HepG2 (cell line): ENCODE results near the gene CARS2. TPM values are rescaled to one million over a fixed set of nuclear protein-coding genes. Genes with fewer than 3 reads are reported as not detected.

Experiments used
- BATF2 ChIP-seq: sonication (generic); formaldehyde crosslinking; IDR thresholded peaks from 2 replicates; pipeline ENCODE4 v1.8.0; 2022; ENCODE audit warnings: mild to moderate bottlenecking, missing genetic modification reagents, moderate library complexity
- HCFC1 ChIP-seq: fragments of 150-350 bp; IDR thresholded peaks from 2 replicates; pipeline ENCODE4 v1.6.1; 2014; ENCODE audit warnings: low read depth, low read length
- HNF4G ChIP-seq, 2 experiments: sonication (generic) in 1 of 2; formaldehyde crosslinking in 1 of 2; IDR thresholded peaks; 2 replicates each; pipeline versions ENCODE4 v1.4.0 to v1.6.1; 2011 to 2020; ENCODE audit warnings: borderline replicate concordance in 2 of 2, low read depth in 2 of 2, mild to moderate bottlenecking in 2 of 2, low read length in 1 of 2, missing genetic modification reagents in 1 of 2, moderate library complexity in 1 of 2
- KAT7 ChIP-seq: IDR thresholded peaks from 2 replicates; pipeline ENCODE4 v1.6.1; 2018; ENCODE audit warnings: borderline replicate concordance, missing compliant biosample characterization
- KMT2A ChIP-seq: sonication (generic); formaldehyde crosslinking; IDR thresholded peaks from 2 replicates; pipeline ENCODE4 v1.4.0; 2020; ENCODE audit warnings: missing genetic modification reagents
- NR2C2 ChIP-seq: sonication (generic); formaldehyde crosslinking; IDR thresholded peaks from 2 replicates; pipeline ENCODE4 v1.4.0; 2020; ENCODE audit warnings: missing genetic modification reagents, mild to moderate bottlenecking, moderate library complexity, borderline replicate concordance
- PHB2 ChIP-seq: fragments of 450-650 bp; IDR thresholded peaks from 2 replicates; pipeline ENCODE4 v1.6.1; 2018; ENCODE audit not compliant: partially characterized antibody
- PHF8 ChIP-seq: sonication (generic); formaldehyde crosslinking; IDR thresholded peaks from 2 replicates; pipeline ENCODE4 v1.5.0; 2020; ENCODE audit warnings: missing genetic modification reagents
- RARA ChIP-seq: IDR thresholded peaks from 2 replicates; pipeline ENCODE4 v1.6.1; 2016; ENCODE audit warnings: missing genetic modification reagents, missing compliant biosample characterization
- SIX4 ChIP-seq: sonication (generic); formaldehyde crosslinking; IDR thresholded peaks from 2 replicates; pipeline ENCODE4 v1.4.0; 2020; ENCODE audit warnings: missing genetic modification reagents
- SP4 ChIP-seq: sonication (generic); formaldehyde crosslinking; IDR thresholded peaks from 2 replicates; pipeline ENCODE4 v1.8.1; 2023; ENCODE audit warnings: mild to moderate bottlenecking, missing genetic modification reagents
- TERF1 ChIP-seq: sonication (generic); formaldehyde crosslinking; IDR thresholded peaks from 2 replicates; pipeline ENCODE4 v1.8.0; 2022; ENCODE audit warnings: mild to moderate bottlenecking, missing genetic modification reagents, moderate library complexity
- ZFP1 ChIP-seq: IDR thresholded peaks from 2 replicates; pipeline ENCODE4 v1.6.1; 2016
- ZGPAT ChIP-seq: IDR thresholded peaks from 2 replicates; pipeline ENCODE4 v1.6.1; 2016; ENCODE audit warnings: mild to moderate bottlenecking
- ZNF275 ChIP-seq: sonication (generic); formaldehyde crosslinking; IDR thresholded peaks from 2 replicates; pipeline ENCODE4 v1.8.0; 2022; ENCODE audit warnings: missing genetic modification reagents, mild to moderate bottlenecking, inconsistent platforms, borderline replicate concordance
- ZNF547 ChIP-seq: sonication (generic); formaldehyde crosslinking; IDR thresholded peaks from 2 replicates; pipeline ENCODE4 v1.5.1; 2020; ENCODE audit warnings: mild to moderate bottlenecking, missing genetic modification reagents
- ZNF609 ChIP-seq: sonication (generic); formaldehyde crosslinking; IDR thresholded peaks from 2 replicates; pipeline ENCODE4 v1.4.0; 2020; ENCODE audit warnings: mild to moderate bottlenecking, missing genetic modification reagents, borderline replicate concordance
- ZNF766 ChIP-seq: sonication (generic); formaldehyde crosslinking; IDR thresholded peaks from 2 replicates; pipeline ENCODE4 v1.5.0; 2020; ENCODE audit warnings: missing genetic modification reagents, borderline replicate concordance
- ZNF878 ChIP-seq: sonication (generic); formaldehyde crosslinking; IDR thresholded peaks from 2 replicates; pipeline ENCODE4 v1.8.1; 2023; ENCODE audit warnings: mild to moderate bottlenecking, missing genetic modification reagents, moderate library complexity
- ZSCAN21 ChIP-seq: sonication (generic); formaldehyde crosslinking; IDR thresholded peaks from 2 replicates; pipeline ENCODE4 v1.8.0; 2022; ENCODE audit warnings: mild to moderate bottlenecking, missing genetic modification reagents, moderate library complexity, borderline replicate concordance
- polyA plus RNA-seq, 8 experiments: library from polyadenylated mRNA; depleted of rRNA in 3 of 8; stranded (reverse) in 7 of 8; unstranded in 1 of 8; fragments of >200 nt; fragmentation: Illumina TruSeq in 4 of 8; extraction: Trizol in 4 of 8; gene quantifications; 2 replicates each; pipeline versions ENCODE4 v1.2.1 to v1.2.3, GENCODE V29; 2011 to 2016; ENCODE audit warnings: low read depth in 4 of 8, missing spikeins in 1 of 8, mixed read lengths in 1 of 8; ENCODE audit not compliant: insufficient read depth in 1 of 8
- total RNA-seq, 5 experiments: library from RNA; depleted of rRNA; stranded (reverse); fragments of >200 nt; fragmentation: Illumina TruSeq; extraction: Trizol; gene quantifications; 2 replicates each; pipeline ENCODE4 v1.2.3, GENCODE V29; 2016; ENCODE audit warnings: low read depth in 1 of 5

The CARS2 gene
- total and polyA plus RNA-seq, 2 of the 13 experiments (the other 11 are each of a cell fraction or from before 2014, with no cell fraction given) = 41.1 to 59.3 TPM

- no peak for TF ChIP-seq HNF4G (IDR thresholded peaks at IDR 0.05; ENCODE audit: borderline replicate concordance, low read depth, low read length)
- TF ChIP-seq HNF4G (CRISPR knock-in tag; IDR thresholded peaks at IDR 0.05; ENCODE audit: borderline replicate concordance, low read depth) = 0 out of 2 replicates have a peak, but pooled peaks have one; percentile 3
- TF ChIP-seq ZNF878 (CRISPR knock-in tag) = no peak
- TF ChIP-seq PHF8 = peak; percentile 70
- TF ChIP-seq NR2C2 (CRISPR knock-in tag) = peak; percentile 92
- TF ChIP-seq KAT7 (CRISPR knock-in tag) = no peak
- peak; percentile 21; the same call in 1 of the 2 replicates for TF ChIP-seq HCFC1
- TF ChIP-seq ZNF547 (CRISPR knock-in tag) = no peak
- peak; percentile 21; the same call in 1 of the 2 replicates for TF ChIP-seq RARA (CRISPR knock-in tag)
- no peak for TF ChIP-seq KMT2A (CRISPR knock-in tag)
- no peak for TF ChIP-seq ZSCAN21 (CRISPR knock-in tag)
- no peak; the same call in 1 of the 2 replicates for TF ChIP-seq SIX4 (CRISPR knock-in tag)
- TF ChIP-seq PHB2 = no peak
- peak; percentile 64; the same call in 1 of the 2 replicates for TF ChIP-seq ZGPAT (CRISPR knock-in tag)
- TF ChIP-seq ZNF275 (CRISPR knock-in tag) = no peak
- no peak for TF ChIP-seq TERF1 (CRISPR knock-in tag)
- TF ChIP-seq ZNF609 (CRISPR knock-in tag) = no peak
- no peak for TF ChIP-seq SP4 (CRISPR knock-in tag)
- 0 out of 2 replicates have a peak, but pooled peaks have one; percentile 21 for TF ChIP-seq ZNF766
- no peak for TF ChIP-seq ZFP1 (CRISPR knock-in tag)
- peak; percentile 52; the same call in 1 of the 2 replicates for TF ChIP-seq BATF2
These were observed 6.3 kb upstream of the CARS2 start (continued) for GRCh38 chr13:110712081-110712848.
